ENCODE data around the gene LAMA4. TPM values are rescaled to one million over a fixed set of nuclear protein-coding genes. Genes with fewer than 3 reads are reported as not detected.

LAMA4 gene
- total RNA-seq, 1 experiment from 2014 or later, result 1.1 TPM

DNA sequence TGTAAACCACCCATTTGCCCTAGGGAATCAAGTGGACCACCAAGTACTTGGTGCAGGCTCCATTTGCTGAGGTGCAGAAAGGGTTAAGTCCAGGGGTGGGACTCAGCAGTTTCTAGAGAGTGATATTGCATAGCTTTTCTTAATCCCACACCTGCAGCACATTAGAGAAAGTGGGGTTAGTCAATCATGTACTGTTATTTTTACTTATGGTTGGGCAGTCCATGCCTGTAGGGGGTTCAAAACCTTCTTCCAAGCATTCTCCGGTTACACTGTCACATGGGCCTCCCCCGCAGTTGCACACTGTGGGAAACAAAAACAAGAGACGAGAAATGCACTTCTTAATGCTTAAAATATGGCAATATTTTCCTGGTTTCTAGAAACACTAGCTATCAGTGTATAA is 65.5 kb downstream of the LAMA4 start:
- Histone ChIP-seq H2AK5ac (ENCODE audit: insufficient read length, low read length) (no peak overlapping the region), H2AFZ (ENCODE audit: low read length) (no peak overlapping the region), H4K91ac (ENCODE audit: insufficient read length, low read depth, low read length) (no peak overlapping the region), H3K9ac (ENCODE audit: extremely low read depth, insufficient read length, low read length) (no peak overlapping the region), H3K23me2 (ENCODE audit: insufficient read length, low read depth, low read length, poor library complexity, severe bottlenecking) (no peaks in the 10 kb centered on the region), H2BK20ac (ENCODE audit: low read depth, low read length, poor library complexity, severe bottlenecking) (no peak overlapping the region), H3T11ph (ENCODE audit: low read length) (no peak overlapping the region), H3K14ac (ENCODE audit: insufficient read depth, low read length) (no peak overlapping the region), H4K5ac (ENCODE audit: insufficient read length, low read depth, low read length) (no peak overlapping the region), H3K27me3 (ENCODE audit: insufficient read depth, low read length) (no peaks in the 10 kb centered on the region), H2BK5ac (ENCODE audit: insufficient read length, low read length) (no peak overlapping the region), H4K20me1 (ENCODE audit: control insufficient read depth, insufficient read depth, insufficient read length) (no peaks in the 10 kb centered on the region), H3K79me2 (ENCODE audit: insufficient read depth, low read length) (no peaks in the 10 kb centered on the region), H4K8ac (replicated peaks; ENCODE audit: insufficient read length, low read depth, low read length) (no peak overlapping the region), H2BK120ac (ENCODE audit: low read depth, low read length, poor library complexity, severe bottlenecking) (no peak overlapping the region), H3K4me2 (ENCODE audit: insufficient read depth, insufficient read length, low read length) (no peak overlapping the region), H3K23ac (ENCODE audit: insufficient read length, low read depth, low read length) (no peak overlapping the region), H3K18ac (ENCODE audit: insufficient read length, low read depth, low read length) (no peak overlapping the region), H2BK12ac (ENCODE audit: insufficient read length, low read depth, low read length) (no peak overlapping the region), H3K56ac (ENCODE audit: insufficient read length, low read depth, low read length) (no peak overlapping the region), H3K4ac (ENCODE audit: low read depth, low read length) (no peak overlapping the region), H3K4me1 (ENCODE audit: insufficient read depth, low read length) (no peaks in the 10 kb centered on the region), H2BK15ac (ENCODE audit: low read depth, low read length) (no peak overlapping the region), H3K79me1 (ENCODE audit: insufficient read depth, low read depth, low read length, poor library complexity, severe bottlenecking) (no peaks in the 10 kb centered on the region), H3K9me3 (ENCODE audit: control insufficient read depth, low read depth, low read length) (no peaks in the 10 kb centered on the region), H3K27ac (ENCODE audit: insufficient read length, low read depth, low read length) (no peak overlapping the region)
- no peaks in the 10 kb centered on the region for H3K9me3 Mint-ChIP-seq
- WGBS (ENCODE audit: extremely low coverage, insufficient read length, low lambda C conversion rate), result no CpG with 5 or more reads among the region's 3 CpGs
- peaks cover 7 to 8% of the 10 kb centered on the region in 2 experiments; a peak in 3 of 4 replicates for H3K4me1 Mint-ChIP-seq
- H3K27me3 Mint-ChIP-seq (ENCODE audit: low read depth), result no peaks in the 10 kb centered on the region; the same call in 1 of the 2 replicates
- TF ChIP-seq, protein P1, sequence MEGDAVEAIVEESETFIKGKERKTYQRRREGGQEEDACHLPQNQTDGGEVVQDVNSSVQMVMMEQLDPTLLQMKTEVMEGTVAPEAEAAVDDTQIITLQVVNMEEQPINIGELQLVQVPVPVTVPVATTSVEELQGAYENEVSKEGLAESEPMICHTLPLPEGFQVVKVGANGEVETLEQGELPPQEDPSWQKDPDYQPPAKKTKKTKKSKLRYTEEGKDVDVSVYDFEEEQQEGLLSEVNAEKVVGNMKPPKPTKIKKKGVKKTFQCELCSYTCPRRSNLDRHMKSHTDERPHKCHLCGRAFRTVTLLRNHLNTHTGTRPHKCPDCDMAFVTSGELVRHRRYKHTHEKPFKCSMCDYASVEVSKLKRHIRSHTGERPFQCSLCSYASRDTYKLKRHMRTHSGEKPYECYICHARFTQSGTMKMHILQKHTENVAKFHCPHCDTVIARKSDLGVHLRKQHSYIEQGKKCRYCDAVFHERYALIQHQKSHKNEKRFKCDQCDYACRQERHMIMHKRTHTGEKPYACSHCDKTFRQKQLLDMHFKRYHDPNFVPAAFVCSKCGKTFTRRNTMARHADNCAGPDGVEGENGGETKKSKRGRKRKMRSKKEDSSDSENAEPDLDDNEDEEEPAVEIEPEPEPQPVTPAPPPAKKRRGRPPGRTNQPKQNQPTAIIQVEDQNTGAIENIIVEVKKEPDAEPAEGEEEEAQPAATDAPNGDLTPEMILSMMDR (conservative IDR thresholded peaks at IDR 0.05), result no peak
- H3K27ac Mint-ChIP-seq, result no peak overlapping the region
- no peak overlapping the region for H3K4me3 Mint-ChIP-seq
- no peaks in the 10 kb centered on the region for H3K36me3 Mint-ChIP-seq (ENCODE audit: insufficient read depth in 1 of 3, low read depth in 3 of 3)
- no peak for DNase-seq
